Uterus (tissue), 4 donors: ENCODE measurements around the gene CTBP1. TPM values are rescaled to one million over a fixed set of nuclear protein-coding genes. Genes with fewer than 3 reads are reported as not detected.

Source experiments
- DNase-seq, 2 donors: peaks; one replicate each; pipeline ENCODE4 v3.0.0-alpha.2; 2019 to 2020
- H3K27ac ChIP-seq, 2 donors: fragments of 200-600 bp; sonication (generic); 1 replicate in 1 of 2; 2 replicates in 1 of 2; pipeline ENCODE4 v1.5.1; 2016 to 2018
- H3K27me3 ChIP-seq, 2 donors: fragments of 200-600 bp; sonication (generic); one replicate each; pipeline ENCODE4 v1.5.1; 2018 to 2019; ENCODE audit warnings: control low read depth in 1 of 2
- H3K36me3 ChIP-seq, 2 donors: fragments of 200-600 bp; sonication (generic); one replicate each; pipeline ENCODE4 v1.5.1; 2019; ENCODE audit warnings: control low read depth in 1 of 2
- H3K4me1 ChIP-seq, 2 donors: fragments of 200-600 bp; sonication (generic); one replicate each; pipeline ENCODE4 v1.5.1; 2018 to 2019; ENCODE audit warnings: control low read depth in 1 of 2
- H3K4me3 ChIP-seq, 2 donors: fragments of 200-600 bp; sonication (generic); 1 replicate in 1 of 2; 2 replicates in 1 of 2; pipeline ENCODE4 v1.5.1; 2018 to 2019; ENCODE audit warnings: mild to moderate bottlenecking in 1 of 2
- H3K9me3 ChIP-seq, 2 donors: fragments of 200-600 bp; sonication (generic); one replicate each; pipeline ENCODE4 v1.5.1; 2019; ENCODE audit warnings: control low read depth in 1 of 2
- POLR2A ChIP-seq, 2 donors: fragments of 450-650 bp; IDR thresholded peaks; one replicate each; pipeline ENCODE4 v1.6.1; 2016; ENCODE audit warnings: antibody characterized with exemption in 2 of 2, mild to moderate bottlenecking in 1 of 2, moderate library complexity in 1 of 2
- intact Hi-C: fragments of 100-400 bp; cut with DNase I; formaldehyde crosslinking; loops from one replicate; pipeline ENCODE4 v1.15.1; 2023; ENCODE audit warnings: low total_unique reads
- total RNA-seq, 4 donors: library from RNA; depleted of rRNA in 3 of 4; stranded (reverse); fragments of >200 nt in 3 of 4; gene quantifications; one replicate each; pipeline versions ENCODE4 v1.1.0 to v1.2.4, GENCODE V29; 2014 to 2023
- TF ChIP-seq, protein P1 (sequence below), 4 experiments: fragments of 200-600 bp in 2 of 4; fragments of 450-650 bp in 2 of 4; sonication (generic) in 2 of 4; IDR thresholded peaks; one replicate each; pipeline ENCODE4 v1.5.1; 2016 to 2019; ENCODE audit warnings: antibody characterized with exemption in 4 of 4, mild to moderate bottlenecking in 2 of 4, moderate library complexity in 1 of 4
- donor health status: DM: yes; HTN: yes; CAD: no.

CTBP1 gene
- total RNA-seq, 4 donors from 2014 or later = 104 to 193 (median 162) TPM

DNA sequence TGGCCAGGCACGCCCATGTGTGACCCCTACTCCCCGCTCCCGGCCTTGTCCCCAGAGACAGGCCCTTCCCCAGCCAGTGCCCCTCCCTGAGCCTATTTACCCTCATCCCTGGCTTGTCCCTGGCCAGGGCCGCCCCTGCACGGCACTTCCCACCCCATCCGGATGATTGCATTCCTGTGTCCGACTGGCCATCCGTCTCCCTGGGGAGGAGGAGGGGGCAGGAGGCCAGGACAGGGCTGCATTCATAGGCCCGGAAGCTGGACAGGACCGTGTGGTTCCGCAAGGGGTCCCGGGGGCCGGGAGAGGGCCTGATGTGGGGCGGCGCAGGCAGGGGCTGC, 22.8 kb downstream of the CTBP1 start:
- Histone ChIP-seq H3K27ac (peak overlapping the region in 1 of 2 donors; percentile 23), H3K4me1 (peaks cover 0 to 10% of the 10 kb centered on the region in 2 donors), H3K36me3 (no peaks in the 10 kb centered on the region), H3K4me3 (no peak overlapping the region), H3K27me3 (no peaks in the 10 kb centered on the region), H3K9me3 (no peaks in the 10 kb centered on the region)
- intact Hi-C loops = no loop called here
- no peak for TF ChIP-seq POLR2A (IDR thresholded peaks at IDR 0.05)
- TF ChIP-seq, protein P1, sequence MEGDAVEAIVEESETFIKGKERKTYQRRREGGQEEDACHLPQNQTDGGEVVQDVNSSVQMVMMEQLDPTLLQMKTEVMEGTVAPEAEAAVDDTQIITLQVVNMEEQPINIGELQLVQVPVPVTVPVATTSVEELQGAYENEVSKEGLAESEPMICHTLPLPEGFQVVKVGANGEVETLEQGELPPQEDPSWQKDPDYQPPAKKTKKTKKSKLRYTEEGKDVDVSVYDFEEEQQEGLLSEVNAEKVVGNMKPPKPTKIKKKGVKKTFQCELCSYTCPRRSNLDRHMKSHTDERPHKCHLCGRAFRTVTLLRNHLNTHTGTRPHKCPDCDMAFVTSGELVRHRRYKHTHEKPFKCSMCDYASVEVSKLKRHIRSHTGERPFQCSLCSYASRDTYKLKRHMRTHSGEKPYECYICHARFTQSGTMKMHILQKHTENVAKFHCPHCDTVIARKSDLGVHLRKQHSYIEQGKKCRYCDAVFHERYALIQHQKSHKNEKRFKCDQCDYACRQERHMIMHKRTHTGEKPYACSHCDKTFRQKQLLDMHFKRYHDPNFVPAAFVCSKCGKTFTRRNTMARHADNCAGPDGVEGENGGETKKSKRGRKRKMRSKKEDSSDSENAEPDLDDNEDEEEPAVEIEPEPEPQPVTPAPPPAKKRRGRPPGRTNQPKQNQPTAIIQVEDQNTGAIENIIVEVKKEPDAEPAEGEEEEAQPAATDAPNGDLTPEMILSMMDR (IDR thresholded peaks at IDR 0.05) = no peak
- DNase-seq = no peak

DNA sequence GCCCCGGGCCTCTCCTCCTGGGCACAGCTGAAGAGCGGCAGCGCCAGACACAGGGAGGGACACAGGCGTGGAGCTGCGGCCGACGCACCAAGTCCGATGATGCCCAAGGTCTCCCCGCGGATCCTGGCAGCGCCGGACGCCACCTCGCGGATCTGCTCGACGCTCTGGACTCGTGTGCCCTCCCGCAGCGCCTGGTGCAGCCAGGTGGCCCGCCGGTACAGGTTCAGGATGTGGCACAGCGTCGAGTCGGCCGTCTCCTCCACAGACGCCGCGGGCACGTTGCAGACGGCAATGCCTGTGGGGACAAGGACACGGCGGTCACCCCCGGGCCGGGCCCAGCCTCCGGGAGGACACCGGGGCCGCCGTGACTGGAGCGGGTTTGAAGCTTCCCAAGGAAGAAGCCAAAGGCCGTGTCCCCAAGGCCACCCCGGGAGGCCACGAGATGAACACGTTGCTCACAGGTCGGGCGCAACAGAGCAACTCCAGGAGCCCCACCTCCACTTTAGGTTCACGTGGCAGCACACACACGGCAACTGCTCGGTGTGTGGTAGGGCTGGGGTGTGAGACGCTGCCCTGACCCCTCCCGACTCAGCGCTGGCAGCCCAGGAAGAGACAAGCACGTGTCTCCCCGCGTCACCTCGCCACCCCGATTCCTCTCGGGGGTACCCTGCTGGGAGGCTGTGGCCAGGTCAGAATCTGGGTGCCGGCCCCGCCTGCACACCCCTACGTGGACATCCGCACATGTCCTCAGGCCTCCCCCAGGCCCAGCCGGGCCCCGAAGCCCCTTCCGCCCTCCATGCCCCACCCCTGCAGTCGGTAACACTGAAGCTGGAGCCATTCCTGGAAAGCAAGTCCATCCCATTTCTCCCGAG, 23.4 kb downstream of the CTBP1 start:
- Histone ChIP-seq H3K36me3 (no peaks in the 10 kb centered on the region), H3K4me3 (no peak overlapping the region), H3K9me3 (no peaks in the 10 kb centered on the region), H3K27me3 (no peaks in the 10 kb centered on the region), H3K27ac (peak overlapping the region in 1 of 2 donors; percentile 23), H3K4me1 (peaks cover 0 to 10% of the 10 kb centered on the region in 2 donors)
- intact Hi-C loops = no loop called here
- no peak for TF ChIP-seq POLR2A (IDR thresholded peaks at IDR 0.05)
- TF ChIP-seq, protein P1 (IDR thresholded peaks at IDR 0.05) = no peak
- no peak for DNase-seq

DNA sequence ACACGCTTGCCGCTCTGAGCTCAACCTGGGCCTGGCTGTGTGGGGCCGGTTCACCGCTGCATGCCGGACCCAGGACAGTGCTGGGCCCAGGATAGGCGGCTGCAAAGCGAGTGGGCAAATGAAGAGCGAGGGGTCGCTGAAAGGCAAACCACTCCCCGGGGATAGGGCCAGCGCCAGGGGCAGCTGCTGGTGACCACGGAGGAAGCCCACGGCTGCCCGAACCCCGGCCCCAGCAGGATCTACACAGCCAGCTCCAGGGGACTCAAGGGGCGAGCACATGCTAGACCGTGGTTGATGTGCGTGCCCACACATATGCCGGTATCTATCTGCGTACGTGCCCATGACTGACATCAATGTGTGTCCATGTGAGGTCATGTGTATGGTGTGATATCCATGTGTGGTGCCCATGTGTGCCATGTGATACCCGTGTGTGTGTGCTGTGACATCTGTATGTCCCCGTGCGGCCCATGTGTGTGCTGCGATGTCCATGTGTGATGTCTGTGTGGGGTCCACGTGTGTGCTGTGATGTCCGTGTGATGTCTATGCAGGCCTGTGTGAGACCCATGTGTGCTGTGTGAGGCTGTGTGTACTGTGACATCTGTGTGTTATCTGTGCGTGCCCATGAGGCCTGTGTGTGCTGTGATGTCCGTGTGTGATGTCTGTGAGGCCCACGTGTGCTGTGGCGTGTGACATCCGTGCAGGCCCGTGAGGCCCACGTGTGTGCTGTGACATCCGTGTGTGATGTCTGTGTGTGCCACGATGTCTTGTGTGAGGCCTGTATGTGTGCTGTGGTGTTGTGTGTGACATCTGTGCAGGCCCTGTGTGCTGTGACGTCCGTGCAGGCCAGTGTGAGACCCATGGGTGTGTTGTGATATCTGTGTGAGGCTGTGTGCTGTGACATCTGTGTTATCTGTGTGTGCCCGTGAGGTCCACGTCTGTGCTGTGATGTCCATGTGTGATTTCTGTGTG, 24.8 kb downstream of the CTBP1 start:
- no peak for TF ChIP-seq POLR2A (IDR thresholded peaks at IDR 0.05)
- TF ChIP-seq, protein P1 (IDR thresholded peaks at IDR 0.05) = no peak
- Histone ChIP-seq H3K27ac (no peak overlapping the region), H3K4me3 (no peak overlapping the region), H3K36me3 (no peaks in the 10 kb centered on the region), H3K9me3 (no peaks in the 10 kb centered on the region), H3K27me3 (no peaks in the 10 kb centered on the region), H3K4me1 (peaks cover 0 to 10% of the 10 kb centered on the region in 2 donors)
- no peak for DNase-seq
- intact Hi-C loops = no loop called here

DNA sequence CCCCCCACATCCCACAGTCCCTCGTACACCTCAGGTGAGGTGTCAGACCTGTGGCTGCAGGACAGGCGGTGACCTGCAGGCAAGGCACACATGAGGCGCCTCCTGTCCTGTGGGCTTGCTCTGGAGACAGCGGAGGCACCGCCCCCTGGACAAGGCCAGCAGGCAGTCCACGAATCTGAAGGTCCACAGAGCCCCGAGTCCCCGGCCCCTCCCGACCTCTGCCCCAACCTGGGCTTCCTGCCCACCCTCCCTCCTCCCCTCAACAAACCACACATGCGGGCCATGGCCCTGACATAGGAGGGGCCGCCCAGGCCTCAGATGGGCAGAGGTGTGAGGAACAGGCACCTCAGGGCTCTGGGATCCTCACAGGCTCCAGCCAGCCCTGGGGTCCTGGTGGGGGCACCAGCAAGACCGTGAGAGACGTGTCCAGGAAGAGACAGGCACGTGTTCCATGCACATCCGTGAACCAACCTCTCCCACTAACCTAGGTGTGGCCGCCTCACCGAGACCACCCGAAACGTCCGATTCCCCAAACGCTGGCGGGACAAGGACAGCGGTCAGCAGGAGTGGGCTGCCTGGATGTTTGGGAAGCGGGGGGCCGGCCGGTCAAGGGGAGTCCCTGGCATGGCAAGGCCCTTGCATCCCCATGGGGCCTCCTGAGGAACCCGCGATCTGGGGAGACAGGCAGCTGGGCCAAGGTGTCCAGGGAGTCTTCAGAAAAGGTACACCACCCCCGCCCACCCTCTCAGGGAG, 25.8 kb downstream of the CTBP1 start:
- Histone ChIP-seq H3K4me3 (no peak overlapping the region), H3K4me1 (peaks cover 0 to 10% of the 10 kb centered on the region in 2 donors), H3K9me3 (no peaks in the 10 kb centered on the region), H3K36me3 (no peaks in the 10 kb centered on the region), H3K27me3 (no peaks in the 10 kb centered on the region), H3K27ac (peak overlapping the region in 1 of 2 donors; percentile 5)
- TF ChIP-seq, protein P1 (IDR thresholded peaks at IDR 0.05) = no peak
- TF ChIP-seq POLR2A (IDR thresholded peaks at IDR 0.05) = no peak
- no peak for DNase-seq
- intact Hi-C loops = no loop called here
